DND-41 (cell line): ENCODE measurements around the gene SCAPER.

Source experiments
- CTCF ChIP-seq: IDR thresholded peaks from 2 replicates; pipeline ENCODE4 v1.5.1; 2012; ENCODE audit warnings: borderline replicate concordance, low read length, moderate library complexity, mild to moderate bottlenecking; ENCODE audit not compliant: poor library complexity, severe bottlenecking; ENCODE audit errors: extremely low read depth
- EZH2 ChIP-seq: IDR thresholded peaks from 3 replicates; pipeline ENCODE4 v1.6.1; 2012; ENCODE audit warnings: borderline replicate concordance, low read depth, mild to moderate bottlenecking, moderate library complexity, low read length, inconsistent platforms; ENCODE audit not compliant: severe bottlenecking

DNA sequence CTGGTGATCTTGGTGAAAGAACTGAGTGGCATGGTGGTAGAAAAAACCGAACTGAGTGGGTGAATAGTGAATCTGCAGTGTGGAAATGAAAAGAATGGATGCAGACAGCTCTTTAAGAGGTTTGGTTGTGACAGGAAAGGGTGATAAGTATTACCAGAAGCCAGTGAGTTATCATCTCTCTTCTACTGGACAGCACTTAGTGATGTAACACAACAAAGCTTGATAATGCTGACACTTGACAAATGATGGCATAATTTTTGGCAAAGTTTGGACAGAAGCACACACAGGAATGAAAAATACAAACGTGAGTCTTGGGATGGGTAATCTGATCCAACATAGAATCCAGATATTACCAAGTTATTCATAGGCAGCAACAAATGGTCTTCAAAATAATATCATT, 456.4 kb downstream of the SCAPER start:
- TF ChIP-seq CTCF (no peak), EZH2 (no peak)
